Renal cortex interstitium (tissue), 11 donors: Measurements from ENCODE around the gene GAL3ST2. TPM values are rescaled to one million over a fixed set of nuclear protein-coding genes. Genes with fewer than 3 reads are reported as not detected.

Source experiments
- DNase-seq, 11 donors: peaks; one replicate each; pipeline ENCODE4 v3.0.0-alpha.2; 2013; ENCODE audit warnings: low read depth in 9 of 11, low spot score in 4 of 11; ENCODE audit errors: extremely low read depth in 1 of 11
- polyA plus RNA-seq, 3 donors: library from polyadenylated mRNA; unstranded; fragments of 120-200 nt; gene quantifications; one replicate each; pipeline ENCODE4 v1.2.1, GENCODE V29; 2013; ENCODE audit not compliant: insufficient read length in 3 of 3

The GAL3ST2 gene
- polyA plus RNA-seq, 3 donors: 0.19 to 0.88 (median 0.52) TPM

DNA sequence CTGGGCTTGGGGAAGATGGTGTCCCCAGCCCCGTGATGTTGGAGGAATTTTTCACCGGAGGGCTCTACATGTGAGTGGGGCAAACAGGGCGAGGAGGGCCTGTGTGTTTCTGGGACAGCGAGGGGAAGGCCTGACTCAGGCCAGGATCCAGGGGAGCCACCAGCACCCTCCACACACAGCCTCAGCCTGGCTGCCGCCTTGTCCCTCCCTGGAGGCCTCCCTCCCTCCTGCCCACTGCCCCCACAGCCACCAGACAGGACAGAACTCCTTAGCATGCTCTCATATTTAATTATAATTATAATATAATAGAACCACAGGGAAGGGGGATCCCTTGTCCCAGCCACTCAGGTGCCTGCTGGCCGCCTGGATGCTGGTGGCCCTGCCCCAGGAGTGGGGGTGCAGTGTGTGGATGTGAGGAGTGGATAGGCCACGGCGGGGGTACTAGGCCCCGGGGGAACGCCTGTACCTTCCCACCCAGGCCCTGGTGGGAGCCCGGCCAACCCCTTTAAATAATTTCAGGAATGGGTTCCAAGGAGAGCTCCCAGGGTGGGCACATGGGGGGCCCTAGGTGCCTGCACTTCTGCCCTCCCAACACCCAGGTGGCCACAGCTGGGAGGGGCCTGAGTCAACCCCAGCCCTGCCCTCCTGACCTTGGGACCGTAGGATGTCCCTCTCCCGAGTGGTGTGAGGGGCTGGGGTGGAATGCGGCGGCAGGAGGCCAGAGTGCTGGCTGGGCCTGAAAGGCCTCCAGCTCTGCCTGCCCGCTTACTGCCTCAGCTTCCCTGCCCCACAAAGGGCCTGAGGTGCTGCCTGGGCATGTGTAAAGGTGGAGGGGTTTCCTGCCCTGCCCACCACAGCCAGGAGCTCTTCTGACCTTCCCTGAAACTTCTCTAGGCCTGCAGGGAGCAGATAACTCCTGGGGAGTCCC, 73.3 kb downstream of the GAL3ST2 start:
- DNase-seq: no peak

DNA sequence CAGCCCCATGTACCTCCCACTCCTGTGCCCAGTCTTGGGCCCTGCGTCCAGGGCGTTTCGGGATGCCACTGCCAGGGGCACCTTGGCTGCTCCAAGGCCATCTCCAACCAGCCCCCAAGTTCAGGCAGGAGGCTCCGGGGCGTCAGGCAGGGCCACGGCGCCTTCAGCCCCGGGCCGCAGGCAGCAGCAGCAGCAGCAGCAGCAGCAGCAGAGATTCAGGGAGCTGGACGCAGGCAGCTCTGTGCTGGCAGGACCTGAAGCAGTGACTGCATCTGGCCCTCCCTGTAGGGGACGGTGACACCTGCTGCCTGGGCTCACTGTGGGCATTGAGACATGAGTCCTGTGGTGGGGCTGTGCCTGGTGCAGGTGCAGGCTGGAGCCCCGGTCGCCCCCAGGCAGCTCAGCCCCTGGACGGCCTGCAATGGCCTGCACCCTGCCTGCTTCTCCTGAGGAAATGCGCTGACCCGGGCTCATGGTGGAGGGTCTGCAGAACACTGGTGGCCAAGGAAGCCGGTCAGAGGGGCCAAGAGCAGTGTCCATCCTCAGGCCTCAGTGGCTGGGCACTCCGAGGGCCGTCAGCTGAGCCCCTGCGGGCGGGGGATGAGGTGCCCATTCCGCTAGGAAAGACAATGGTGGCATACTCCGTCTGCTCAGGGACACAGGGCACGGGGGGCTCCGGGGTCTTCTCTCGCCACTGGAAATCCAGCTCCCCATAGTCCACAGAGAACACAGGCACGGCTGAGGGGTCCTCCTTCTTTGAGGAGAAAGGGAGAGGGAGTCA, 74.1 kb downstream of the GAL3ST2 start:
- DNase-seq: no peak

DNA sequence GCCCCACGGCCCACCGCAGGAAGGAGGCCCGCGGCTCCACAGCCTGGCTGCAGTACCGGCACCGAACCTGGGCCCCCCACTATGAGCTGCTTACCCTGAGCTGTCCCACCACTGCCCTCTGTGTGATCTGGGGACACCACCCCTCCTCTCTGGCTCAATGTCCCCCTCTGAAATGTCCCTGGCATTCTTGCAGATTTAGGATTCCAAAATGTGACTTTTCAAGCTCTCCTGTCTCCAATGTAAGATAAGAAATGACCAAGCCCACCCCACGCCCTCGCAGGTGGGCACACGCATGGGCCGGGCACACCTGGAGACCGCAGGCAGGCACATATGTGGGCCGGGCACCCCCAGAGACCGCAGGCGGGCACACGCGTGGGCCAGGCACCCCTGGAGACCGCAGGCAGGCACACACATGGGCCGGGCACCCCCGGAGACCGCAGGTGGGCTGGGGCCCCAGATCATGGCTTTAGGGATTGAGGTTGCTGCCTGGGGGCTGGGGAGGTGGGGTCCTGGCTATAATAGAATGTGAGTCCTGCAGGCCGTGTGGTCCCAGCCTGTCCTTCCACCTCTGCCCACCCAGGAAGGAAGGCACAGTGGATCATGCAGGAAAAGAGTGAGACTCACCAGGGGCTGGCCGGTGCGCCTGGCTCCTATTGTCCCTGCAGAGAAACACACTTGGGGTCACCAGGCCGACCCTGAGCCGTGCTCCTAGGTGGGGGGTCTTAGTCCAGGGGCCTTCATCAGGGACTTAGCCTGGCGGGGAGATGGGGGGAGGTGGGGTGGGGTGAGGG, 74.9 kb downstream of the GAL3ST2 start:
- DNase-seq: no peak

DNA sequence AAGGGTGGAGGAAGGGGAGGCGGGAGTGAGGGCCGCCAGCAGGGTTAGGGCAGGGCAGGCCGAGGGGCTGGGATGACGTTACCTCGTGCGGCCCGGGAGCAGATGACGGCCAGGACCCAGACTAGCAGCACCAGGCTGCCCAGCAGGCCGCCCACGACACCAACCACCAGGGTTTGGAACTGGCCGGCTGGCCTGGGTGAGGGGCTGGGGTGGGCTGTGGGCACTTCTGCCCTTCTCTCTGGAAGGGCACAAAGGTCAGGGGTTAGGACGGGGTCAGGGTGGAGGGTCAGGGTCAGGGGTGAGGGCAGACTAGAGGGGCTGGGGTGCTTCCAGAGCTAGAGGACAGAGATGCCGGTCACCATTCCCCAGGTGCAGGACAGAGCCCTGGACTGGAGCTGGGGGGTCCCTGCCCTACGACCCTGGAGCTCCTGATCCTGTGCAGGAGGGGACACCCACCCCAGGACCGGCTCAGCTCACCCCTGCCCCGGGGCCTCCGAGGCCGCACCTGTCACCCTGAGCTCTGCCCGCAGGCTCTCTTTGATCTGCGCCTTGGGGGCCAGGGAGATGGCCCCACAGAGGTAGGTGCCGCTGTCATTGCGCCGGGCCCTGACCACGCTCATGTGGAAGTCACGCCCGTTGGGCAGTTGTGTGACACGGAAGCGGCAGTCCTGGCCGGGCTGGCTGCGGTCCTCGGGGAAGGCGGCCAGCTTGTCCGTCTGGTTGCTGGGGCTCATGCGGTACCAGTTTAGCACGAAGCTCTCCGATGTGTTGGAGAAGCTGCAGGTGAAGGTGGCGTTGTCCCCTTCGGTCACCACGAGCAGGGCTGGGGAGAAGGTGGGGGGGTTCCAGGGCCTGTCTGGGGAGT, 75.7 kb downstream of the GAL3ST2 start:
- no peak for DNase-seq

DNA sequence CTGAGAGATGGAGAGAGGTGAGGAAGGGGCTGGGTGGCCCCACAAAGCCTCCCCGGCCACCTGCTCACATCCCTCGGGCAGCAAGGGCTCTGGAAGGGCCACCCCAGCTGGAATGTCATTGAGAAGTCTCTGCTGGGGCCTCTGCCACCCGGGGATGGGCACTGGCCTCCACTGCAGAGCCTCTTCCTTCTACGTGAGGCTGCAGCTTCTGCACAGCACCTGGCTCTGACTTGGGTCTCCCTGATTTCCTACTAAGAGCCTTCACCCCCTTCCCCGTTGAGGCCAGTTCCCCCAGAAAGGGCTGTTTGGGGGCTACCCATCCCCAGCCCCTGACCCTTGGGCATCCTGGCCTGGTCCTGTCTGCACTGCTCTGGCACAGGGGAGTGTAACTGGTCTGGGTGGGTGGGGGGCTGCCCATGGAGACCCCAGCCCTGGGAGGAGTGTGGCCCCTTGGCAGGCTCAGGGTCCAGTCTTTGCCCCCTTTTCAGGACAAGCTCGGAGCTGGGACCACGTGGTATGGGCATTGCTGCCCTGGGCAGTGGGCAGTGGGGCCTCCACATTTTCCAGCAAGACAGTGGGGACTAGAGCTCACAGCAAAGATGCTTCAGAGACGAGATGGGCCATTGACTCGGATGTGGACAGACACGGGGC, 76.5 kb downstream of the GAL3ST2 start:
- DNase-seq: no peak

Other genes starting within 250 kb of the GAL3ST2 start
- 10 to 100 TPM; 16.3 to 30.2 (median 26.8) TPM for gene BOK, start 218.1 kb upstream of the GAL3ST2 start, polyA plus RNA-seq
- 10 to 100 TPM; 53.5 to 65.8 (median 59.3) TPM for gene THAP4, start 139.7 kb upstream of the GAL3ST2 start, polyA plus RNA-seq
- gene ATG4B, start 139.1 kb upstream of the GAL3ST2 start, polyA plus RNA-seq: 100 to 1,000 TPM in 1 of 3 donors, 10 to 100 TPM in 2; 75.6 to 109 (median 89.2) TPM
- 10 to 100 TPM; 35.8 to 44.7 (median 40.7) TPM for gene DTYMK, start 90.0 kb upstream of the GAL3ST2 start, polyA plus RNA-seq
- gene ING5, start 74.8 kb upstream of the GAL3ST2 start, polyA plus RNA-seq: 10 to 100 TPM; 39.4 to 54.5 (median 41.0) TPM
- gene D2HGDH, start 42.2 kb upstream of the GAL3ST2 start, polyA plus RNA-seq: 10 to 100 TPM; 30.0 to 62.3 (median 50.4) TPM
- gene NEU4, start 32.4 kb downstream of the GAL3ST2 start, polyA plus RNA-seq: 1 to 10 TPM in 2 of 3 donors, under 1 TPM in 1; 0.56 to 2.2 (median 1.9) TPM
- gene PDCD1, start 82.1 kb downstream of the GAL3ST2 start, polyA plus RNA-seq: under 1 TPM in 2 of 3 donors, not detected in 1; 0.11 to 0.27 TPM
- under 1 TPM in 1 of 3 donors, not detected in 2; 0.06 TPM for gene RTP5, start 92.9 kb downstream of the GAL3ST2 start, polyA plus RNA-seq